SU-DHL-6 (cell line): Measurements from ENCODE around the gene CRYAB.

Experiments used
- H2AFZ ChIP-seq: fragments of 200-600 bp; sonication (generic); 2 replicates; pipeline ENCODE4 v1.6.1; 2014; ENCODE audit warnings: low read depth, mild to moderate bottlenecking, moderate library complexity, mixed read lengths, antibody characterized with exemption, low read length; ENCODE audit not compliant: severe bottlenecking
- H3F3A ChIP-seq: fragments of 200-600 bp; shearing (Covaris generic); 2 replicates; pipeline ENCODE4 v1.6.0; 2016; ENCODE audit warnings: antibody characterized with exemption, mild to moderate bottlenecking; ENCODE audit not compliant: insufficient read depth
- H3K27ac ChIP-seq: fragments of 200-600 bp; sonication (generic); 2 replicates; pipeline ENCODE4 v1.5.1; 2016; ENCODE audit warnings: low read depth, mild to moderate bottlenecking, low read length, moderate library complexity, mixed read lengths
- H3K27me3 ChIP-seq: fragments of 200-600 bp; sonication (generic), shearing (Covaris generic); 2 replicates; pipeline ENCODE4 v1.6.0; 2014; ENCODE audit warnings: mild to moderate bottlenecking, low read length
- H3K36me3 ChIP-seq: fragments of 200-600 bp; sonication (generic); 2 replicates; pipeline ENCODE4 v1.6.1; 2014; ENCODE audit warnings: mild to moderate bottlenecking, low read length, mixed read lengths
- H3K4me2 ChIP-seq: fragments of 300-600, 200-600 bp; shearing (Covaris generic), sonication (generic); 2 replicates; pipeline ENCODE4 v1.6.0; 2014; ENCODE audit warnings: low read length, low read depth, mild to moderate bottlenecking; ENCODE audit not compliant: poor library complexity, severe bottlenecking
- H3K4me3 ChIP-seq: fragments of 200-600 bp; sonication (generic); 2 replicates; pipeline ENCODE4 v1.5.1; 2014; ENCODE audit warnings: antibody characterized with exemption, low read length, mild to moderate bottlenecking, mixed read lengths; ENCODE audit not compliant: insufficient read depth, poor library complexity, severe bottlenecking
- H3K79me2 ChIP-seq: fragments of 200-600 bp; sonication (generic); 2 replicates; pipeline ENCODE4 v1.6.1; 2014; ENCODE audit warnings: mild to moderate bottlenecking, low read length, moderate library complexity; ENCODE audit not compliant: insufficient read depth
- H3K9ac ChIP-seq: fragments of 200-600 bp; sonication (generic); 2 replicates; pipeline ENCODE4 v1.7.0; 2014; ENCODE audit warnings: mild to moderate bottlenecking, low read length
- H3K9me2 ChIP-seq: fragments of 200-600 bp; sonication (generic); replicated peaks from 2 replicates; pipeline ENCODE4 v1.6.1; 2014; ENCODE audit warnings: low read length; ENCODE audit not compliant: insufficient read depth
- H3K9me3 ChIP-seq: fragments of 200-600 bp; sonication (generic); 2 replicates; pipeline ENCODE4 v1.6.1; 2014; ENCODE audit warnings: low read length, mixed read lengths; ENCODE audit not compliant: insufficient read depth
- H4K20me1 ChIP-seq: fragments of 200-600 bp; sonication (generic); 2 replicates; pipeline ENCODE4 v1.6.1; 2014; ENCODE audit warnings: low read depth, mild to moderate bottlenecking, antibody characterized with exemption, low read length, moderate library complexity, mixed read lengths
- EZH2phosphoT487 ChIP-seq: fragments of 200-600 bp; sonication (generic), shearing (Covaris generic); conservative IDR thresholded peaks from 2 replicates; pipeline ENCODE4 v1.6.1; 2018; ENCODE audit warnings: mild to moderate bottlenecking, antibody characterized with exemption, low read length, moderate library complexity, mixed read lengths
- TF ChIP-seq, protein P1 (sequence below): fragments of 200-600 bp; sonication (generic); IDR thresholded peaks from one replicate; pipeline ENCODE4 v1.5.1; 2017; ENCODE audit warnings: antibody characterized with exemption, mild to moderate bottlenecking, low read length, moderate library complexity; ENCODE audit not compliant: insufficient read depth, poor library complexity, severe bottlenecking

CRYAB gene

DNA sequence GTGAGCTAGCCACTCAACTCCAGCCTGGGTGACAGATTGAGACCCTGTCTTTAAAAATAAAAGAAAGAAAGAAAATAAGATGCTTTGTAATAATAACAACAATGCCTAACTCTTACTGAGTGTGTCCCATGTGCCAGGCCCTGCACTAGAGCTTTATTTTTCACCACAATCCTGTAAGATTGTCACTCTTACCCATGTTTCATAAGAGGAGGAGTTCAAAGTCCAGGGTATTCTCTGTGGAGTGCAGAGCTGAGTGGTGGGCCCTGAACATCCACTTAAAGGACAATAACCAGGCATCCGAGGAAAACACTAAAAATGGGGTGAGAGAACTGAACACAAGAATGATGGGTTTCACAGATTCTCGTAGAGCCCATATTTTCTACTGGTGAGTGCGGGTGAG, 6.2 kb upstream of the CRYAB start:
- no peak overlapping the region for H3K4me2 ChIP-seq
- H3K27ac ChIP-seq, result no peak overlapping the region
- H3K9me3 ChIP-seq, result no peaks in the 10 kb centered on the region
- H3F3A ChIP-seq, result no peaks in the 10 kb centered on the region
- H3K9ac ChIP-seq, result no peak overlapping the region
- no peak overlapping the region for H2AFZ ChIP-seq
- no peaks in the 10 kb centered on the region for H3K79me2 ChIP-seq
- H3K9me2 ChIP-seq, result no peaks in the 10 kb centered on the region
- TF ChIP-seq, protein P1, sequence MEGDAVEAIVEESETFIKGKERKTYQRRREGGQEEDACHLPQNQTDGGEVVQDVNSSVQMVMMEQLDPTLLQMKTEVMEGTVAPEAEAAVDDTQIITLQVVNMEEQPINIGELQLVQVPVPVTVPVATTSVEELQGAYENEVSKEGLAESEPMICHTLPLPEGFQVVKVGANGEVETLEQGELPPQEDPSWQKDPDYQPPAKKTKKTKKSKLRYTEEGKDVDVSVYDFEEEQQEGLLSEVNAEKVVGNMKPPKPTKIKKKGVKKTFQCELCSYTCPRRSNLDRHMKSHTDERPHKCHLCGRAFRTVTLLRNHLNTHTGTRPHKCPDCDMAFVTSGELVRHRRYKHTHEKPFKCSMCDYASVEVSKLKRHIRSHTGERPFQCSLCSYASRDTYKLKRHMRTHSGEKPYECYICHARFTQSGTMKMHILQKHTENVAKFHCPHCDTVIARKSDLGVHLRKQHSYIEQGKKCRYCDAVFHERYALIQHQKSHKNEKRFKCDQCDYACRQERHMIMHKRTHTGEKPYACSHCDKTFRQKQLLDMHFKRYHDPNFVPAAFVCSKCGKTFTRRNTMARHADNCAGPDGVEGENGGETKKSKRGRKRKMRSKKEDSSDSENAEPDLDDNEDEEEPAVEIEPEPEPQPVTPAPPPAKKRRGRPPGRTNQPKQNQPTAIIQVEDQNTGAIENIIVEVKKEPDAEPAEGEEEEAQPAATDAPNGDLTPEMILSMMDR, result no peak
- no peak for TF ChIP-seq EZH2phosphoT487
- no peaks in the 10 kb centered on the region for H4K20me1 ChIP-seq
- no peaks in the 10 kb centered on the region for H3K36me3 ChIP-seq
- H3K27me3 ChIP-seq, result no peaks in the 10 kb centered on the region
- H3K4me3 ChIP-seq, result no peak overlapping the region

DNA sequence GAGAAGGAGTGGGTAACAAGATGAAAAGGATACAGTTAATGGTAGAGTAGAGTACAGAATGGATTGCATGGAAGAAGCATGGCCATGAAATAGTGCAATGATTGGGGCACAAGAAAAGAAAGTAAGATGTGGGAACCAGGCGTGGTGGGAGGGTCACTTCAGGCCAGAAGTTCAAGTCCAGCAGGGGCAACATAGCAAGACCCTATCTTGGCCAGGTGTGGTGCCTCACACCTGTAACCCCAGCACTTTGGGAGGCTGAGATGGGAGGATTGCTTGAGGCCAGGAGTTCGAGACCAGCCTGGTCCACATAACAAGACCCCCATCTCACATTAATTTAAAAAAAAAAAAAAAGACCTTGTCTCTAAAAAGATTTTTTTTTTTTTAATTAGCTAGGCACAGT, 5.7 kb upstream of the CRYAB start:
- H3K4me3 ChIP-seq, result no peak overlapping the region
- H3F3A ChIP-seq, result no peaks in the 10 kb centered on the region
- no peaks in the 10 kb centered on the region for H3K79me2 ChIP-seq
- no peak overlapping the region for H3K9ac ChIP-seq
- no peak overlapping the region for H2AFZ ChIP-seq
- H3K36me3 ChIP-seq, result no peaks in the 10 kb centered on the region
- no peaks in the 10 kb centered on the region for H3K27me3 ChIP-seq
- TF ChIP-seq EZH2phosphoT487, result no peak
- TF ChIP-seq, protein P1, result no peak
- no peak overlapping the region for H3K4me2 ChIP-seq
- no peak overlapping the region for H3K27ac ChIP-seq
- no peaks in the 10 kb centered on the region for H3K9me2 ChIP-seq
- no peaks in the 10 kb centered on the region for H3K9me3 ChIP-seq
- no peaks in the 10 kb centered on the region for H4K20me1 ChIP-seq

DNA sequence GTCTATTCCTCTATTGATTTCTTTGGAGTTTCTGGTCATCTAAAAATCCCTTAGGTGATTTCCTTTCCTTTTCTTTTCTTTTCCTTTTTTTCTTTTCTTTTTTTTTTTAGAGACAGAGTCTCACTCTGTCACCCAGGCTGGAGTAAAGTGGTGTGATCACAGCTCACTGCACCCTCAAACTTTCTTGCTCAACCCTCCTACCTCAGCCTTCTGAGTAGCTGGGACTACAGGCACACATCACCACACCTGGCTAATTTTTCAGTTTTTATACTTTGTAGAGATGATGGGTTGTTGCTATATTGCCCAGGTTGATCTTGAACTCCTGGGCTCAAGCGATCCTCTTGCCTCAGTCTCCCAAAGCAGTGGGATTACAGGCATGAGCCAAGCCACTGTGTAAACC, 5.2 kb upstream of the CRYAB start:
- TF ChIP-seq, protein P1, result no peak
- TF ChIP-seq EZH2phosphoT487, result no peak
- Histone ChIP-seq H3K27ac (no peak overlapping the region), H3K27me3 (no peaks in the 10 kb centered on the region), H4K20me1 (no peaks in the 10 kb centered on the region), H3F3A (no peaks in the 10 kb centered on the region), H3K9me2 (no peaks in the 10 kb centered on the region), H3K9me3 (no peaks in the 10 kb centered on the region), H3K4me3 (no peak overlapping the region), H3K4me2 (no peak overlapping the region), H3K79me2 (no peaks in the 10 kb centered on the region), H3K9ac (no peak overlapping the region), H2AFZ (no peak overlapping the region), H3K36me3 (no peaks in the 10 kb centered on the region)

DNA sequence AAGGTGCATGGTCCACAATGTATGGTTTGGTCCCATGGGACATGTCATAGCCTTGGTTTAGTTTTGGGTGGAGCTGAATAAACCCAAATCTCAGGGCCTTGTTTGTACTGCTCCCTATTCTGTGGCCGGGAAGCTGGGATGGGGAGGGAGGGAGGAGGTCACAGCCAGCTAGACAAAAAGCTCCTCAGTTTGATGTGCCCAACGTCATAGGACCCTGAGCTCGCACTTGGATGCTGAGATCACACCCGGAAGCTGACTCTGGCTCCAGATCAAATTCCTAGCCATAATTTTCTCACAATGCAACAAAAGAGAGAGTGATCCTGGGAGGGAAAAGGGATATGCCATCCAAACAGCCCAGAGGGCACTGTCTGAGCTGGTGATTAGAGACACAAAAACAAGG, 2.4 kb upstream of the CRYAB start:
- Histone ChIP-seq H3K9ac (no peak overlapping the region), H3K9me3 (no peaks in the 10 kb centered on the region), H3K27me3 (no peaks in the 10 kb centered on the region), H3K27ac (no peak overlapping the region), H3K4me3 (no peak overlapping the region), H2AFZ (no peak overlapping the region), H4K20me1 (no peaks in the 10 kb centered on the region), H3K36me3 (no peaks in the 10 kb centered on the region), H3K9me2 (no peaks in the 10 kb centered on the region), H3K4me2 (no peak overlapping the region), H3K79me2 (no peaks in the 10 kb centered on the region), H3F3A (no peaks in the 10 kb centered on the region)
- TF ChIP-seq, protein P1, result no peak
